ENCODE results near the gene IQSEC1. TPM values are rescaled to one million over a fixed set of nuclear protein-coding genes. Genes with fewer than 3 reads are reported as not detected.

Gene IQSEC1
- total and polyA plus RNA-seq, 2 donors (not counting 1 experiment from before 2014, with no cell fraction given), result 96.7 to 222 TPM

DNA sequence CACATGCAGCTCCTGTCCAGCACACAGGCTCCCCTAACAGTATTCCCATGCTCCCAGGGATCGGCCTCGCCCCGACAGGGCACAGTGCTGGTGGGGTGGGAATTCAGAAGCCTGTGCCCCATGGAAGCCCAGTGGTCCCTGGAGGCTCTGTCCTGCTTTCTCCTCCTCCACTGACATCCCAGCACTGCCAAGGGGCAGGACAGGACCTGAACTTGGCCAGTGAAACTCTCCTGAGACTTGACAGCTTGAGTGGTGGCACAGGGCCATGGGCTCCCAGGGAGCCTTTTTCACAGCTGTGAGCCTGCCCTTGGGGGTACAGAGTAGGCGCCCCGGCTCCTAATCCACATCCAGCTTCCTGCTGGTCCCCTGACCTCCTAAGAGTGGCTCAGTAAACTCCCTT lies 38.4 kb downstream of the IQSEC1 start:
- Histone ChIP-seq H3K4me1 (ENCODE audit: control insufficient read depth in 2 of 2, insufficient read depth in 2 of 2, low read length in 2 of 2) (peaks cover 2% of the 10 kb centered on the region in 2 donors), H3K4me3 (ENCODE audit: control extremely low read depth in 1 of 5, extremely low read depth in 1 of 5, insufficient read depth in 1 of 5, low read depth in 2 of 5, low read length in 4 of 5) (no peak overlapping the region), H3K4me2 (replicated peaks; ENCODE audit: low read depth, low read length, poor library complexity, severe bottlenecking) (no peak overlapping the region), H3K9ac (ENCODE audit: low read length) (no peak overlapping the region), H3K36me3 (replicated peaks in 1 of 2; ENCODE audit: control extremely low read depth in 1 of 2, control insufficient read depth in 1 of 2, extremely low read depth in 1 of 2, insufficient read depth in 2 of 2, low read length in 1 of 2) (peaks cover 0 to 7% of the 10 kb centered on the region in 2 experiments), H3K9me3 (ENCODE audit: control extremely low read depth in 1 of 3, control insufficient read depth in 2 of 3, insufficient read depth in 1 of 3, low read length in 2 of 3) (no peaks in the 10 kb centered on the region), H2AFZ (ENCODE audit: insufficient read depth, low read depth, low read length, poor library complexity, severe bottlenecking) (no peak overlapping the region), H3K27ac (ENCODE audit: low read length in 2 of 2) (no peak overlapping the region), H3K79me2 (ENCODE audit: control insufficient read depth, insufficient read depth, low read length) (peaks cover 79% of the 10 kb centered on the region), H3K27me3 (replicated peaks in 1 of 4; ENCODE audit: control extremely low read depth in 1 of 4, control insufficient read depth in 3 of 4, insufficient read depth in 4 of 4, low read length in 3 of 4) (no peaks in the 10 kb centered on the region), H4K20me1 (ENCODE audit: control insufficient read depth, insufficient read depth, low read length, poor library complexity, severe bottlenecking) (peaks cover 4% of the 10 kb centered on the region)
- TF ChIP-seq EZH2 (IDR thresholded peaks at IDR 0.05; ENCODE audit: borderline replicate concordance, insufficient read depth, low read depth, low read length, poor library complexity, severe bottlenecking), result no peak
- TF ChIP-seq, protein P1, sequence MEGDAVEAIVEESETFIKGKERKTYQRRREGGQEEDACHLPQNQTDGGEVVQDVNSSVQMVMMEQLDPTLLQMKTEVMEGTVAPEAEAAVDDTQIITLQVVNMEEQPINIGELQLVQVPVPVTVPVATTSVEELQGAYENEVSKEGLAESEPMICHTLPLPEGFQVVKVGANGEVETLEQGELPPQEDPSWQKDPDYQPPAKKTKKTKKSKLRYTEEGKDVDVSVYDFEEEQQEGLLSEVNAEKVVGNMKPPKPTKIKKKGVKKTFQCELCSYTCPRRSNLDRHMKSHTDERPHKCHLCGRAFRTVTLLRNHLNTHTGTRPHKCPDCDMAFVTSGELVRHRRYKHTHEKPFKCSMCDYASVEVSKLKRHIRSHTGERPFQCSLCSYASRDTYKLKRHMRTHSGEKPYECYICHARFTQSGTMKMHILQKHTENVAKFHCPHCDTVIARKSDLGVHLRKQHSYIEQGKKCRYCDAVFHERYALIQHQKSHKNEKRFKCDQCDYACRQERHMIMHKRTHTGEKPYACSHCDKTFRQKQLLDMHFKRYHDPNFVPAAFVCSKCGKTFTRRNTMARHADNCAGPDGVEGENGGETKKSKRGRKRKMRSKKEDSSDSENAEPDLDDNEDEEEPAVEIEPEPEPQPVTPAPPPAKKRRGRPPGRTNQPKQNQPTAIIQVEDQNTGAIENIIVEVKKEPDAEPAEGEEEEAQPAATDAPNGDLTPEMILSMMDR (IDR thresholded peaks at IDR 0.05), result no peak
- Mint-ChIP-seq H3K4me1 (peaks cover 6% of the 10 kb centered on the region), H3K9me3 (ENCODE audit: insufficient read depth) (no peaks in the 10 kb centered on the region), H3K27me3 (no peaks in the 10 kb centered on the region), H3K4me3 (no peak overlapping the region), H3K27ac (no peak overlapping the region)
- POLR2A ChIA-PET, result no interaction called here
- ATAC-seq (ENCODE audit: low read depth), result no peak
- DNase-seq, result no peak
- intact Hi-C loops (cut with micrococcal nuclease), result no loop called here
- CTCF ChIA-PET, result interaction anchor here (1.1 kb wide), 1 partner anchor 40 kb away, joined by 3 read pairs; no protein-coding TSS in a partner anchor
- 90% methylated on average over 5 of the region's 5 CpGs for WGBS (ENCODE audit: insufficient coverage)

DNA sequence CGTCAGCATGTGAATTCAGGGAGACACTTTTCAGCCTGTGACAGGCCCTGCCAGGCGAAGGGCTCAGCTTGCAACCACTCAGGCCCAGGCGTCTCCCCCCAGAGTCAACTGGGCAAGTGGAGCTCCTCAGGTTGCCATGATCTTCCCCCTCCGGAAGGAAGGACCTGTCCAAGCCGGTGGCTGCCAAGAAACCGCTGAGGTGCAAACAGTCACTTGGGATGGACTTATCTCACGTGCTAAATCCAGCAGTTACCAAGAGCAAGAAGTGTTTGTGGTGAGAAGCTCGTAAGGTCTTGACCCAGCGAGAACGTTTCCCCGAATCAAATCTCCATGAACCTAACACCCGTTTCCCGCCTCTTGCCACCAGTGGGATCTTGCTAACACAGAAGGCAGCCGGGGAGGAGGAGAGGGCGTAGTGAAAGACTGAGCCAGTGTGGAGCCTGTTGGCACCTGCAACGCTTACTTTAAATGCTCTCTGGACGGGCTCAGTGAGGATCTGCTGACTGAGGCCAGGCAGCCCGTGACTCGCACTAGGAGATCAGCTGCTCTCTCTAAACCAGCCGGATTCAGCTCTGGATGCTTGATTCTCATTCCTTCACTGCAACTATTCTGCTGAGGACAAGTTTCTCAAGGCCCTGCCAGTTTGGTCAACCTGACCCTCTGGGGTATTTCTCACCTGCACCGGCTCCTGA lies 39.0 kb downstream of the IQSEC1 start:
- intact Hi-C loops (cut with micrococcal nuclease), result no loop called here
- ChIA-PET POLR2A (no interaction called here), CTCF (interaction anchor here (1.1 kb wide), 1 partner anchor 39 kb away, joined by 3 read pairs; no protein-coding TSS in a partner anchor)
- H2AFZ ChIP-seq (ENCODE audit: insufficient read depth, low read depth, low read length, poor library complexity, severe bottlenecking), result no peak overlapping the region
- peaks cover 2% of the 10 kb centered on the region for H3K4me1 Mint-ChIP-seq
- H3K27ac ChIP-seq (ENCODE audit: low read length in 2 of 2), result no peak overlapping the region
- no peaks in the 10 kb centered on the region for H3K27me3 Mint-ChIP-seq
- ATAC-seq (ENCODE audit: low read depth), result no peak
- no peak overlapping the region for H3K9ac ChIP-seq (ENCODE audit: low read length)
- no peaks in the 10 kb centered on the region for H3K9me3 ChIP-seq (ENCODE audit: control extremely low read depth in 1 of 3, control insufficient read depth in 2 of 3, insufficient read depth in 1 of 3, low read length in 2 of 3)
- H3K4me3 ChIP-seq (ENCODE audit: control extremely low read depth in 1 of 5, extremely low read depth in 1 of 5, insufficient read depth in 1 of 5, low read depth in 2 of 5, low read length in 4 of 5), result no peak overlapping the region
- TF ChIP-seq EZH2 (IDR thresholded peaks at IDR 0.05; ENCODE audit: borderline replicate concordance, insufficient read depth, low read depth, low read length, poor library complexity, severe bottlenecking), result no peak
- TF ChIP-seq, protein P1 (IDR thresholded peaks at IDR 0.05), result no peak
- H3K9me3 Mint-ChIP-seq (ENCODE audit: insufficient read depth), result no peaks in the 10 kb centered on the region
- WGBS (ENCODE audit: insufficient coverage), result 96% methylated on average over 20 of the region's 21 CpGs
- H4K20me1 ChIP-seq (ENCODE audit: control insufficient read depth, insufficient read depth, low read length, poor library complexity, severe bottlenecking), result peaks cover 4% of the 10 kb centered on the region
- H3K27ac Mint-ChIP-seq, result no peak overlapping the region
- peaks cover 73% of the 10 kb centered on the region for H3K79me2 ChIP-seq (ENCODE audit: control insufficient read depth, insufficient read depth, low read length)
- no peak overlapping the region for H3K4me2 ChIP-seq (replicated peaks; ENCODE audit: low read depth, low read length, poor library complexity, severe bottlenecking)
- H3K27me3 ChIP-seq (replicated peaks in 1 of 4; ENCODE audit: control extremely low read depth in 1 of 4, control insufficient read depth in 3 of 4, insufficient read depth in 4 of 4, low read length in 3 of 4), result no peaks in the 10 kb centered on the region
- DNase-seq, result no peak
- H3K4me3 Mint-ChIP-seq, result no peak overlapping the region
- H3K36me3 ChIP-seq (replicated peaks in 1 of 2; ENCODE audit: control extremely low read depth in 1 of 2, control insufficient read depth in 1 of 2, extremely low read depth in 1 of 2, insufficient read depth in 2 of 2, low read length in 1 of 2), result peaks cover 0 to 3% of the 10 kb centered on the region in 2 experiments
- no peaks in the 10 kb centered on the region for H3K4me1 ChIP-seq (ENCODE audit: control insufficient read depth in 2 of 2, insufficient read depth in 2 of 2, low read length in 2 of 2)
